WERI-Rb-1 (cell line): Measurements from ENCODE around the gene NPNT.

ENCODE experiments used
- DNase-seq: peaks from one replicate; pipeline ENCODE4 v3.0.0-alpha.2; 2020
- H3K27ac ChIP-seq: fragments of 250-450 bp; sonication (Bioruptor Pico); 2 replicates; pipeline ENCODE4 v1.5.1; 2020; ENCODE audit warnings: mild to moderate bottlenecking, moderate library complexity
- H3K27me3 ChIP-seq: fragments of 250-450 bp; sonication (Bioruptor Pico); 2 replicates; pipeline ENCODE4 v1.5.1; 2021; ENCODE audit warnings: mild to moderate bottlenecking, low read depth, moderate library complexity; ENCODE audit not compliant: insufficient read depth, severe bottlenecking
- H3K36me3 ChIP-seq: fragments of 250-450 bp; sonication (Bioruptor Pico); 2 replicates; pipeline ENCODE4 v1.5.1; 2020; ENCODE audit warnings: mild to moderate bottlenecking, moderate library complexity
- H3K4me3 ChIP-seq: 2 replicates; pipeline ENCODE4 v1.5.1; 2011; ENCODE audit warnings: low read depth, mild to moderate bottlenecking, control low read depth, low read length
- H3K9me3 ChIP-seq: fragments of 250-450 bp; sonication (Bioruptor Pico); 2 replicates; pipeline ENCODE4 v1.5.1; 2021; ENCODE audit warnings: mild to moderate bottlenecking, moderate library complexity; ENCODE audit not compliant: severe bottlenecking
- TF ChIP-seq, protein P1 (sequence below): IDR thresholded peaks from 2 replicates; pipeline ENCODE4 v1.5.1; 2011; ENCODE audit warnings: low read depth, mild to moderate bottlenecking, control low read depth, inconsistent platforms, low read length

Gene NPNT

DNA sequence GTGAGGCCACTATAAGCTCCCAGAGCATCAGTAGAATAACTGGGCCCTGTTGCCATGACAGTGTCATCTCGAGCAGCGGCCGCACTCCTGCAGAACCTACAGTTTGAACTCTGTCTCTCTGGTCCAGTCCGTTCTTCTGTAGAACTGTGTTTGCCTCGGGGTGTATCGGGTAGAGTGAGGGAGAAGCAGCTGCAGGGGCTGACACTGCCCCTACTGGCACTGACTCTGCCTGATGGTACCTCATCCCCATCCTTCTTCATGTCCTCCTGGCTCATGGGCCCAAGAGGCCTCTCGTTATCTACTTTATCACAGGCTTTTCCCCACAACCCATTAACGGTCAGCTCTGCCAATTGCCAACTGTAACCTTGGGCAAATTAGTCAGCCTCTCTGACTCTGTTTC lies 96.5 kb downstream of the NPNT start:
- TF ChIP-seq, protein P1, sequence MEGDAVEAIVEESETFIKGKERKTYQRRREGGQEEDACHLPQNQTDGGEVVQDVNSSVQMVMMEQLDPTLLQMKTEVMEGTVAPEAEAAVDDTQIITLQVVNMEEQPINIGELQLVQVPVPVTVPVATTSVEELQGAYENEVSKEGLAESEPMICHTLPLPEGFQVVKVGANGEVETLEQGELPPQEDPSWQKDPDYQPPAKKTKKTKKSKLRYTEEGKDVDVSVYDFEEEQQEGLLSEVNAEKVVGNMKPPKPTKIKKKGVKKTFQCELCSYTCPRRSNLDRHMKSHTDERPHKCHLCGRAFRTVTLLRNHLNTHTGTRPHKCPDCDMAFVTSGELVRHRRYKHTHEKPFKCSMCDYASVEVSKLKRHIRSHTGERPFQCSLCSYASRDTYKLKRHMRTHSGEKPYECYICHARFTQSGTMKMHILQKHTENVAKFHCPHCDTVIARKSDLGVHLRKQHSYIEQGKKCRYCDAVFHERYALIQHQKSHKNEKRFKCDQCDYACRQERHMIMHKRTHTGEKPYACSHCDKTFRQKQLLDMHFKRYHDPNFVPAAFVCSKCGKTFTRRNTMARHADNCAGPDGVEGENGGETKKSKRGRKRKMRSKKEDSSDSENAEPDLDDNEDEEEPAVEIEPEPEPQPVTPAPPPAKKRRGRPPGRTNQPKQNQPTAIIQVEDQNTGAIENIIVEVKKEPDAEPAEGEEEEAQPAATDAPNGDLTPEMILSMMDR = no peak
- DNase-seq = peak; percentile 13
- H3K4me3 ChIP-seq = no peak overlapping the region
- no peaks in the 10 kb centered on the region for H3K27me3 ChIP-seq
- no peak overlapping the region for H3K27ac ChIP-seq
- H3K9me3 ChIP-seq = no peaks in the 10 kb centered on the region
- no peaks in the 10 kb centered on the region for H3K36me3 ChIP-seq

DNA sequence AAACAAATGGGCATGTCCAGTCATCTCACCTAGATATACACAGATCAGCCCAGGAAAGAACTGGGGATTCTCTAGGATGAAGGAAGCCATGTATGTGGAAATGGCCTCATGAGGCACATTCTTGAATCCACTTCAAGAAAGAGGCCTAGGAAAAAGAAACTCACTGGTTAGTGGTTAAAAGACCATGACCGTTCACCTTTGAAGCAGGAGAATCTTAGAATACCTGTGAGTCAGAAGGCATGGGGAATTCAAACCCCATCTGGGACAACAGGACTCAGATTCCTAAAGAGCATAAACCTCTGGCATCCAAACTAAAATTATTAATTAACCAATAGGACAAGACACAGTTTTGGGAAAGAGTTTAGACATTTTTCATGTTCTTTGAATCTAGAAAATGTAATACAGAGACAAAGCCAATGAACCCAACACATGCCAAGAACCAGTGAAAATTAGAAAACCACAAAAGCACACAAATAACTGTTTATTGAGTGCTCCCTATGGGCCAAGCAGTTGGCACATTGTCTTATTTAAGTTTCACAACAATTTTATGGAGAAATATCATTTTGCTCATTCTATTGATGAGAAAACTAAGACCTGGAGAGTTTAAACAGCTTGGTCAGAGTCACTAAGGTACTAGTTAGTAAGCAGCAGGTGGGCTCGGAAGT lies 97.5 kb downstream of the NPNT start:
- no peaks in the 10 kb centered on the region for H3K27me3 ChIP-seq
- TF ChIP-seq, protein P1 = no peak
- no peak overlapping the region for H3K27ac ChIP-seq
- no peak for DNase-seq
- no peaks in the 10 kb centered on the region for H3K9me3 ChIP-seq
- H3K4me3 ChIP-seq = no peak overlapping the region
- H3K36me3 ChIP-seq = no peaks in the 10 kb centered on the region

DNA sequence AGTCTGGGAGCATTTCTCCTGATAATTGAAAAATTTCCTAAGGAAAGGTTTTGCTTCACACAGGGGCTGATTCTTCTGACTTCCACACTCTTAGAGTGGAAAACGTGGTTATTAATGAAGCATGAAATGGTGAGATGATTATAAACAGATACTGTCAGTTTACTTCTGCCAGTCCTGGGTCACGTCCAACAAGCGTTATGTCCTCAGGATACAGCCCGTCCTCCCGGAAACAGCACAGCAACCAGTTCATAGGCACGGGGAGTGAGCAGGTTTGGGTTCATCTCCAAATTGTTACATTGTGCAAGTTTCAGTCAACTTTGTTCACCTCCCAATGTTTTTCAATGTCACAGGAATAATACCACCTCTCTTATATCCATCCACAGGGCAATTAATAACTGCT lies 98.8 kb downstream of the NPNT start:
- Histone ChIP-seq H3K9me3 (no peaks in the 10 kb centered on the region), H3K4me3 (no peak overlapping the region), H3K27ac (no peak overlapping the region), H3K36me3 (no peaks in the 10 kb centered on the region), H3K27me3 (no peaks in the 10 kb centered on the region)
- DNase-seq = no peak
- TF ChIP-seq, protein P1 = no peak

DNA sequence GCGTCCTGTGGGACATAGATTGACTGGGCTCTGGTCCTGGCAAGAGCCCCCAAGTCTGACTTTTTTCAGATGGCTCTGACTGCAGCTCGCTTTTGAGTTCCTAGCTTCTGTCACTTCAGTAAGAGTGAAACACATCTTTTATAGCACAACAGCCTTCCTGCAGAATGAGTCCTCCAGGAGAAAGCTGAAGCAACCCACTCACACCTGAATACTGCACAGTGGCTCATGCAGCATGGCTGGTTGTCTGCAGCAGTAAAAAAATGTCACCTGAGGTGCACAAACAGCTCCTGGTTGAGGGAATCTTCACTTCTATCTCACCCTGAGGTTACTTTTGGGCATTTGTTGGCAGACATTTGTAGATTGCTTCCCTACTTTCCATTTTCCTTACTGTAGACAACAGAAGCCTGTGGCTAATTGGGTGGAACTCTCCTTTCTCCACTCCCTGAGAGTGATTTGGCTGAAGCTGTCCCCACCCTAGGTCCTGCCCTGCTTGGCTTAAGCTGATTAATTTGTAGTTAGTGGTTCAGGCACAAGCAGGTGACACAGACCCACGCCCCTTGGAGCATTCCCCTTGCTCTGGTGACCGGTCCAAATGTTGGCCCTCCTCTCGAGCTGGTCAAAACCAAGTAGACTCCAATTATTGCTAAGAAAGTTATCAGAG lies 99.7 kb downstream of the NPNT start:
- no peak overlapping the region for H3K27ac ChIP-seq
- no peak overlapping the region for H3K4me3 ChIP-seq
- DNase-seq = no peak
- no peaks in the 10 kb centered on the region for H3K36me3 ChIP-seq
- H3K27me3 ChIP-seq = no peaks in the 10 kb centered on the region
- TF ChIP-seq, protein P1 = no peak
- H3K9me3 ChIP-seq = no peaks in the 10 kb centered on the region

DNA sequence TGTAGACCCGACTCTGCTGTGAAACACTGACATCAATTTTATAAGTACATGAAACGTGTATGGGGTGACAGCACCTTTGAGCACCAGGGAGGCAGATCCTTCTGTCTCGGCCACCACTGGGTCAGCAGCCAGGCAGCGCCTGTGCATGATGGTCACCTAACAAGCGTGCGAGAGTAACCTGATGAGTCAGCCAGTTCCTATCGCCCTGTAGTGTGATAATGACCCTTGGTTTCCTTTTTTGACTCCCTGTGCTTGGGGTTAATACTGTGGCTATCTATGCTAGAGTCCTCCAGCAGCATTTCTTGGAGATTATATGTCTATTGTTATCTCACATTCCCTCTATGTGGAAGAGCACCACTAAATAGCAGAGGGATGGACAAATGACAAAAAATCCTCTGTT lies 101.6 kb downstream of the NPNT start:
- no peaks in the 10 kb centered on the region for H3K36me3 ChIP-seq
- TF ChIP-seq, protein P1 = no peak
- no peaks in the 10 kb centered on the region for H3K9me3 ChIP-seq
- H3K27ac ChIP-seq = no peak overlapping the region
- H3K27me3 ChIP-seq = no peaks in the 10 kb centered on the region
- no peak for DNase-seq
- H3K4me3 ChIP-seq = no peak overlapping the region
